K562 (cell line): ENCODE results near the gene PSMC3IP. TPM values are rescaled to one million over a fixed set of nuclear protein-coding genes. Genes with fewer than 3 reads are reported as not detected.
A peak's percentile ranks its signal among the peaks of the same experiment; 100 is the strongest.

Source experiments
- BRD4 ChIP-seq: fragments of 200-600 bp; sonication (generic); IDR thresholded peaks from 2 replicates; pipeline ENCODE4 v1.6.1; 2017; ENCODE audit warnings: inconsistent platforms
- C11orf30 ChIP-seq: fragments of 450-650 bp; IDR thresholded peaks from 2 replicates; pipeline ENCODE4 v1.6.1; 2016; ENCODE audit warnings: low read depth, mild to moderate bottlenecking
- E2F3 ChIP-seq: fragments of 250-450 bp; sonication (Bioruptor Pico); IDR thresholded peaks from 2 replicates; pipeline ENCODE4 v1.4.0; 2020; ENCODE audit warnings: mild to moderate bottlenecking
- ERF ChIP-seq: fragments of 450-650 bp; formaldehyde crosslinking; IDR thresholded peaks from 2 replicates; pipeline ENCODE4 v1.4.0; 2020; ENCODE audit warnings: mild to moderate bottlenecking, mixed read lengths
- ESRRA ChIP-seq: fragments of 450-650 bp; IDR thresholded peaks from 2 replicates; pipeline ENCODE4 v1.6.1; 2014; ENCODE audit warnings: low read depth, mild to moderate bottlenecking, moderate library complexity, borderline replicate concordance
- FOXA1 ChIP-seq: fragments of 450-650 bp; IDR thresholded peaks from 2 replicates; pipeline ENCODE4 v1.6.1; 2016; ENCODE audit warnings: mild to moderate bottlenecking, borderline replicate concordance
- NFIC ChIP-seq: fragments of 450-650 bp; IDR thresholded peaks from 2 replicates; pipeline ENCODE4 v1.6.1; 2017; ENCODE audit warnings: mild to moderate bottlenecking, inconsistent platforms
- NR4A1 ChIP-seq, 2 experiments: fragments of 250-450 bp in 1 of 2; fragments of 450-650 bp in 1 of 2; sonication (Bioruptor Pico) in 1 of 2; IDR thresholded peaks; 2 replicates each; pipeline versions ENCODE4 v1.4.0 to v1.6.1; 2016 to 2020; ENCODE audit warnings: mild to moderate bottlenecking in 2 of 2, missing compliant biosample characterization in 1 of 2, missing genetic modification characterization in 1 of 2, moderate library complexity in 1 of 2
- TCF3 ChIP-seq: sonication (generic); formaldehyde crosslinking; IDR thresholded peaks from 2 replicates; pipeline ENCODE4 v1.4.0; 2020; ENCODE audit warnings: mild to moderate bottlenecking, missing genetic modification reagents
- ZNF583 ChIP-seq: fragments of 250-450 bp; sonication (Bioruptor Pico); IDR thresholded peaks from 2 replicates; pipeline ENCODE4 v1.4.0; 2020
- polyA plus RNA-seq, 8 experiments: library from polyadenylated mRNA; depleted of rRNA in 4 of 8; stranded (reverse) in 5 of 8; unstranded in 3 of 8; fragments of >200 nt; fragmentation: Nextera tagmentation in 2 of 8; fragmentation: Illumina TruSeq in 1 of 8; extraction: Ambion mirVana in 2 of 8; extraction: Trizol in 1 of 8; gene quantifications; 2 replicates each; pipeline versions ENCODE4 v1.2.1 to v1.2.3, GENCODE V29; 2011 to 2014; ENCODE audit warnings: inconsistent platforms in 1 of 8, missing spikeins in 1 of 8
- total RNA-seq, 7 experiments: library from RNA; depleted of rRNA in 6 of 7; stranded (reverse); fragments of >200 nt in 6 of 7; fragmentation: Illumina TruSeq in 2 of 7; extraction: Trizol in 2 of 7; gene quantifications; 2 replicates each; pipeline versions ENCODE4 v1.2.1 to v1.2.3, GENCODE V29; 2011 to 2021; ENCODE audit warnings: low replicate concordance in 1 of 7
- TF ChIP-seq, protein P1 (sequence below): fragments of 450-650 bp; formaldehyde crosslinking; IDR thresholded peaks from 2 replicates; pipeline ENCODE4 v1.4.0; 2020; ENCODE audit warnings: mild to moderate bottlenecking, mixed read lengths
- TF ChIP-seq, protein P2 (sequence below): fragments of 250-450 bp; sonication (Bioruptor Pico); IDR thresholded peaks from 2 replicates; pipeline ENCODE4 v1.5.0; 2020; ENCODE audit warnings: mild to moderate bottlenecking
- TF ChIP-seq, protein P3 (sequence below): IDR thresholded peaks from 2 replicates; pipeline ENCODE4 v1.6.1; 2011; ENCODE audit not compliant: insufficient read length; ENCODE audit errors: extremely low read depth
- TF ChIP-seq, protein P4 (sequence below): fragments of 200-600 bp; sonication (generic); IDR thresholded peaks from one replicate; pipeline ENCODE4 v1.6.1; 2012; ENCODE audit warnings: mild to moderate bottlenecking, low read depth, low read length, inconsistent platforms

PSMC3IP gene
- total and polyA plus RNA-seq, 9 of the 15 experiments (the other 6 are each of a cell fraction or from before 2014, with no cell fraction given): 13.8 to 65.6 (median 32.8) TPM

DNA sequence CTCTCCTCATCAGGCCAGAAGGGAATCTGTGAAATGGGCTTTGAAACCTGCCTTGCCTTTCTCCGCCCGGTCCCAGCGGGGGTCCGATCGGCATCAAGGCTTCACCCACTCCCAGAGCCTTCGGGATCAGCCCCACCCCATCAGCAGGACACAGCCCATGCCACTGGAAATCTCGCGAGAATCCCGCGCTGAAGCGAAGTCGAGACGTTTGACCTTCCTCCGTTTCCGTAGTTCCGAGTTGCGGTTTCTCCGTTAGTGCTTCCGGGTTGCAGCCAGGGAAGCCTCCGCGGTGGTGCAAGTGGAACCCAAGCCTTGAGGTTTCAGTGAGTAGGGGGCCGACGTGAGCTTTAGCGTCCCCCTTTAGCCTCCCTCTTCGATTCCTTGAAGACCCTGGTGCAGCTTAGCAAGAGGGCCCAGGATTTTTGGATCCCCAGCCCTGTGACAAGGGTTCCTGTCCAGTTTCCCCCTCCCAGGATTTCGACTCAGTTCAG, 15.6 kb downstream of the PSMC3IP start, which contains the start of gene COASY (continued):
- TF ChIP-seq, protein P1, sequence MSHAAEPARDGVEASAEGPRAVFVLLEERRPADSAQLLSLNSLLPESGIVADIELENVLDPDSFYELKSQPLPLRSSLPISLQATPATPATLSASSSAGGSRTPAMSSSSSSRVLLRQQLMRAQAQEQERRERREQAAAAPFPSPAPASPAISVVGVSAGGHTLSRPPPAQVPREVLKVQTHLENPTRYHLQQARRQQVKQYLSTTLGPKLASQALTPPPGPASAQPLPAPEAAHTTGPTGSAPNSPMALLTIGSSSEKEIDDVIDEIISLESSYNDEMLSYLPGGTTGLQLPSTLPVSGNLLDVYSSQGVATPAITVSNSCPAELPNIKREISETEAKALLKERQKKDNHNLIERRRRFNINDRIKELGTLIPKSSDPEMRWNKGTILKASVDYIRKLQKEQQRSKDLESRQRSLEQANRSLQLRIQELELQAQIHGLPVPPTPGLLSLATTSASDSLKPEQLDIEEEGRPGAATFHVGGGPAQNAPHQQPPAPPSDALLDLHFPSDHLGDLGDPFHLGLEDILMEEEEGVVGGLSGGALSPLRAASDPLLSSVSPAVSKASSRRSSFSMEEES: no peak
- TF ChIP-seq, protein P2, sequence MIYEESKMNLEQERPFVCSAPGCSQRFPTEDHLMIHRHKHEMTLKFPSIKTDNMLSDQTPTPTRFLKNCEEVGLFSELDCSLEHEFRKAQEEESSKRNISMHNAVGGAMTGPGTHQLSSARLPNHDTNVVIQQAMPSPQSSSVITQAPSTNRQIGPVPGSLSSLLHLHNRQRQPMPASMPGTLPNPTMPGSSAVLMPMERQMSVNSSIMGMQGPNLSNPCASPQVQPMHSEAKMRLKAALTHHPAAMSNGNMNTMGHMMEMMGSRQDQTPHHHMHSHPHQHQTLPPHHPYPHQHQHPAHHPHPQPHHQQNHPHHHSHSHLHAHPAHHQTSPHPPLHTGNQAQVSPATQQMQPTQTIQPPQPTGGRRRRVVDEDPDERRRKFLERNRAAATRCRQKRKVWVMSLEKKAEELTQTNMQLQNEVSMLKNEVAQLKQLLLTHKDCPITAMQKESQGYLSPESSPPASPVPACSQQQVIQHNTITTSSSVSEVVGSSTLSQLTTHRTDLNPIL (CRISPR knock-in tag): no peak
- no peak for TF ChIP-seq TCF3 (CRISPR knock-in tag)
- no peak for TF ChIP-seq BRD4
- no peak for TF ChIP-seq ZNF583
- peak; percentile 98; the same call in 1 of the 2 replicates for TF ChIP-seq ESRRA
- TF ChIP-seq NFIC: peak; percentile 41; the same call in 1 of the 2 replicates
- no peak for TF ChIP-seq ERF (CRISPR knock-in tag)
- no peak for TF ChIP-seq FOXA1
- TF ChIP-seq NR4A1 (CRISPR knock-in tag; IDR thresholded peaks at IDR 0.05): no peak
- TF ChIP-seq NR4A1 (tag; IDR thresholded peaks at IDR 0.05): no peak; the same call in 1 of the 2 replicates
- TF ChIP-seq, protein P3, sequence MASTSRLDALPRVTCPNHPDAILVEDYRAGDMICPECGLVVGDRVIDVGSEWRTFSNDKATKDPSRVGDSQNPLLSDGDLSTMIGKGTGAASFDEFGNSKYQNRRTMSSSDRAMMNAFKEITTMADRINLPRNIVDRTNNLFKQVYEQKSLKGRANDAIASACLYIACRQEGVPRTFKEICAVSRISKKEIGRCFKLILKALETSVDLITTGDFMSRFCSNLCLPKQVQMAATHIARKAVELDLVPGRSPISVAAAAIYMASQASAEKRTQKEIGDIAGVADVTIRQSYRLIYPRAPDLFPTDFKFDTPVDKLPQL: no peak
- no peak for TF ChIP-seq E2F3 (CRISPR knock-in tag)
- TF ChIP-seq, protein P4, sequence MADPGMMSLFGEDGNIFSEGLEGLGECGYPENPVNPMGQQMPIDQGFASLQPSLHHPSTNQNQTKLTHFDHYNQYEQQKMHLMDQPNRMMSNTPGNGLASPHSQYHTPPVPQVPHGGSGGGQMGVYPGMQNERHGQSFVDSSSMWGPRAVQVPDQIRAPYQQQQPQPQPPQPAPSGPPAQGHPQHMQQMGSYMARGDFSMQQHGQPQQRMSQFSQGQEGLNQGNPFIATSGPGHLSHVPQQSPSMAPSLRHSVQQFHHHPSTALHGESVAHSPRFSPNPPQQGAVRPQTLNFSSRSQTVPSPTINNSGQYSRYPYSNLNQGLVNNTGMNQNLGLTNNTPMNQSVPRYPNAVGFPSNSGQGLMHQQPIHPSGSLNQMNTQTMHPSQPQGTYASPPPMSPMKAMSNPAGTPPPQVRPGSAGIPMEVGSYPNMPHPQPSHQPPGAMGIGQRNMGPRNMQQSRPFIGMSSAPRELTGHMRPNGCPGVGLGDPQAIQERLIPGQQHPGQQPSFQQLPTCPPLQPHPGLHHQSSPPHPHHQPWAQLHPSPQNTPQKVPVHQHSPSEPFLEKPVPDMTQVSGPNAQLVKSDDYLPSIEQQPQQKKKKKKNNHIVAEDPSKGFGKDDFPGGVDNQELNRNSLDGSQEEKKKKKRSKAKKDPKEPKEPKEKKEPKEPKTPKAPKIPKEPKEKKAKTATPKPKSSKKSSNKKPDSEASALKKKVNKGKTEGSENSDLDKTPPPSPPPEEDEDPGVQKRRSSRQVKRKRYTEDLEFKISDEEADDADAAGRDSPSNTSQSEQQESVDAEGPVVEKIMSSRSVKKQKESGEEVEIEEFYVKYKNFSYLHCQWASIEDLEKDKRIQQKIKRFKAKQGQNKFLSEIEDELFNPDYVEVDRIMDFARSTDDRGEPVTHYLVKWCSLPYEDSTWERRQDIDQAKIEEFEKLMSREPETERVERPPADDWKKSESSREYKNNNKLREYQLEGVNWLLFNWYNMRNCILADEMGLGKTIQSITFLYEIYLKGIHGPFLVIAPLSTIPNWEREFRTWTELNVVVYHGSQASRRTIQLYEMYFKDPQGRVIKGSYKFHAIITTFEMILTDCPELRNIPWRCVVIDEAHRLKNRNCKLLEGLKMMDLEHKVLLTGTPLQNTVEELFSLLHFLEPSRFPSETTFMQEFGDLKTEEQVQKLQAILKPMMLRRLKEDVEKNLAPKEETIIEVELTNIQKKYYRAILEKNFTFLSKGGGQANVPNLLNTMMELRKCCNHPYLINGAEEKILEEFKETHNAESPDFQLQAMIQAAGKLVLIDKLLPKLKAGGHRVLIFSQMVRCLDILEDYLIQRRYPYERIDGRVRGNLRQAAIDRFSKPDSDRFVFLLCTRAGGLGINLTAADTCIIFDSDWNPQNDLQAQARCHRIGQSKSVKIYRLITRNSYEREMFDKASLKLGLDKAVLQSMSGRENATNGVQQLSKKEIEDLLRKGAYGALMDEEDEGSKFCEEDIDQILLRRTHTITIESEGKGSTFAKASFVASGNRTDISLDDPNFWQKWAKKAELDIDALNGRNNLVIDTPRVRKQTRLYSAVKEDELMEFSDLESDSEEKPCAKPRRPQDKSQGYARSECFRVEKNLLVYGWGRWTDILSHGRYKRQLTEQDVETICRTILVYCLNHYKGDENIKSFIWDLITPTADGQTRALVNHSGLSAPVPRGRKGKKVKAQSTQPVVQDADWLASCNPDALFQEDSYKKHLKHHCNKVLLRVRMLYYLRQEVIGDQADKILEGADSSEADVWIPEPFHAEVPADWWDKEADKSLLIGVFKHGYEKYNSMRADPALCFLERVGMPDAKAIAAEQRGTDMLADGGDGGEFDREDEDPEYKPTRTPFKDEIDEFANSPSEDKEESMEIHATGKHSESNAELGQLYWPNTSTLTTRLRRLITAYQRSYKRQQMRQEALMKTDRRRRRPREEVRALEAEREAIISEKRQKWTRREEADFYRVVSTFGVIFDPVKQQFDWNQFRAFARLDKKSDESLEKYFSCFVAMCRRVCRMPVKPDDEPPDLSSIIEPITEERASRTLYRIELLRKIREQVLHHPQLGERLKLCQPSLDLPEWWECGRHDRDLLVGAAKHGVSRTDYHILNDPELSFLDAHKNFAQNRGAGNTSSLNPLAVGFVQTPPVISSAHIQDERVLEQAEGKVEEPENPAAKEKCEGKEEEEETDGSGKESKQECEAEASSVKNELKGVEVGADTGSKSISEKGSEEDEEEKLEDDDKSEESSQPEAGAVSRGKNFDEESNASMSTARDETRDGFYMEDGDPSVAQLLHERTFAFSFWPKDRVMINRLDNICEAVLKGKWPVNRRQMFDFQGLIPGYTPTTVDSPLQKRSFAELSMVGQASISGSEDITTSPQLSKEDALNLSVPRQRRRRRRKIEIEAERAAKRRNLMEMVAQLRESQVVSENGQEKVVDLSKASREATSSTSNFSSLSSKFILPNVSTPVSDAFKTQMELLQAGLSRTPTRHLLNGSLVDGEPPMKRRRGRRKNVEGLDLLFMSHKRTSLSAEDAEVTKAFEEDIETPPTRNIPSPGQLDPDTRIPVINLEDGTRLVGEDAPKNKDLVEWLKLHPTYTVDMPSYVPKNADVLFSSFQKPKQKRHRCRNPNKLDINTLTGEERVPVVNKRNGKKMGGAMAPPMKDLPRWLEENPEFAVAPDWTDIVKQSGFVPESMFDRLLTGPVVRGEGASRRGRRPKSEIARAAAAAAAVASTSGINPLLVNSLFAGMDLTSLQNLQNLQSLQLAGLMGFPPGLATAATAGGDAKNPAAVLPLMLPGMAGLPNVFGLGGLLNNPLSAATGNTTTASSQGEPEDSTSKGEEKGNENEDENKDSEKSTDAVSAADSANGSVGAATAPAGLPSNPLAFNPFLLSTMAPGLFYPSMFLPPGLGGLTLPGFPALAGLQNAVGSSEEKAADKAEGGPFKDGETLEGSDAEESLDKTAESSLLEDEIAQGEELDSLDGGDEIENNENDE: no peak
- TF ChIP-seq C11orf30: peak; percentile 94
